ENCODE results near the gene RTN3.

DNA sequence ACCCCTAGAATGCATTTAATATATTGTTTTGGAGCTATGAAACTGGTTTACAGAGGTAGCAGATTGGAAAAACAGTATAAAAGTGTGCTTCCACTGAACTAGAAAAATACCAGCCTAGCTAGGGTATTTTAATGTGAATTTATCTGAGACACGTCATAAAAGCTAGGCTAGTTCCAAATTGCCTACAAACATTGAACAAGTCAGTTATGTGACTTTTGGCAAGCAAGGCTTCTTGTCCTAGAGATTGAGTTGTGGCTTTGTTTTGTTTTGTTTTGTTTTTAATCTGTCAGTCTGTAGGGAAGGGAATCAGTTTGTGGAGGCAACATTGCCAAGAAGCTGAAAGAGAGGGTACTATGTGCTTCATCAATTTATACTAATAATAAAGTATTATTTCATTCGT, 24.2 kb downstream of the RTN3 start:
- TF ChIP-seq, protein P1, sequence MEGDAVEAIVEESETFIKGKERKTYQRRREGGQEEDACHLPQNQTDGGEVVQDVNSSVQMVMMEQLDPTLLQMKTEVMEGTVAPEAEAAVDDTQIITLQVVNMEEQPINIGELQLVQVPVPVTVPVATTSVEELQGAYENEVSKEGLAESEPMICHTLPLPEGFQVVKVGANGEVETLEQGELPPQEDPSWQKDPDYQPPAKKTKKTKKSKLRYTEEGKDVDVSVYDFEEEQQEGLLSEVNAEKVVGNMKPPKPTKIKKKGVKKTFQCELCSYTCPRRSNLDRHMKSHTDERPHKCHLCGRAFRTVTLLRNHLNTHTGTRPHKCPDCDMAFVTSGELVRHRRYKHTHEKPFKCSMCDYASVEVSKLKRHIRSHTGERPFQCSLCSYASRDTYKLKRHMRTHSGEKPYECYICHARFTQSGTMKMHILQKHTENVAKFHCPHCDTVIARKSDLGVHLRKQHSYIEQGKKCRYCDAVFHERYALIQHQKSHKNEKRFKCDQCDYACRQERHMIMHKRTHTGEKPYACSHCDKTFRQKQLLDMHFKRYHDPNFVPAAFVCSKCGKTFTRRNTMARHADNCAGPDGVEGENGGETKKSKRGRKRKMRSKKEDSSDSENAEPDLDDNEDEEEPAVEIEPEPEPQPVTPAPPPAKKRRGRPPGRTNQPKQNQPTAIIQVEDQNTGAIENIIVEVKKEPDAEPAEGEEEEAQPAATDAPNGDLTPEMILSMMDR (IDR thresholded peaks at IDR 0.05) = no peak
- TF ChIP-seq POLR2AphosphoS5 (IDR thresholded peaks at IDR 0.05) = no peak

All from upper lobe of left lung (tissue), 4 donors.